HG02870 (cell line): ENCODE results near the gene ANKRD11.
"Not testable (repeated sequence)": the region's sequence is repeated elsewhere in the genome, so short reads cannot be mapped to it uniquely, and the experiment has no call there.

Source experiments
- ATAC-seq: cut with Tn5 transposase; IDR thresholded peaks from one replicate; pipeline ENCODE4 v1.9.1; 2021; ENCODE audit warnings: mild to moderate bottlenecking, moderate library complexity; ENCODE audit not compliant: unreplicated experiment

Gene ANKRD11

GRCh38 chr16:89434490-89434889, 55.9 kb downstream of the ANKRD11 start:
- no peak for ATAC-seq

GRCh38 chr16:89433363-89433984, 56.9 kb downstream of the ANKRD11 start:
- ATAC-seq: not testable (repeated sequence)

GRCh38 chr16:89431630-89432029, 58.7 kb downstream of the ANKRD11 start:
- ATAC-seq: no peak

- no peak for ATAC-seq
Measured at GRCh38 chr16:89431158-89431584, 59.2 kb downstream of the ANKRD11 start.

- no peak for ATAC-seq
Measured at GRCh38 chr16:89430436-89431157, 59.8 kb downstream of the ANKRD11 start.

GRCh38 chr16:89428605-89429004, 61.8 kb downstream of the ANKRD11 start:
- not testable (repeated sequence) for ATAC-seq

- no peak for ATAC-seq
Measured at GRCh38 chr16:89426736-89427530, 63.4 kb downstream of the ANKRD11 start.

- ATAC-seq: no peak
Measured at GRCh38 chr16:89425523-89425922, 64.8 kb downstream of the ANKRD11 start.

GRCh38 chr16:89423681-89424260, 66.6 kb downstream of the ANKRD11 start:
- no peak for ATAC-seq

- peak; percentile 61 for ATAC-seq
Measured at GRCh38 chr16:89422905-89423630, 67.3 kb downstream of the ANKRD11 start.

GRCh38 chr16:89422527-89422904, 67.8 kb downstream of the ANKRD11 start:
- ATAC-seq: peak; percentile 70

GRCh38 chr16:89421300-89421699, 69.1 kb downstream of the ANKRD11 start:
- ATAC-seq: not testable (repeated sequence)

- no peak for ATAC-seq
Measured at GRCh38 chr16:89420204-89420603, 70.2 kb downstream of the ANKRD11 start.

- ATAC-seq: no peak
Measured at GRCh38 chr16:89418352-89418751, 72.0 kb downstream of the ANKRD11 start.

GRCh38 chr16:89417352-89417751, 73.0 kb downstream of the ANKRD11 start:
- ATAC-seq: no peak

GRCh38 chr16:89413811-89414585, 76.4 kb downstream of the ANKRD11 start:
- ATAC-seq: no peak

- no peak for ATAC-seq
Measured at GRCh38 chr16:89412811-89413210, 77.5 kb downstream of the ANKRD11 start.

GRCh38 chr16:89411335-89411850, 79.0 kb downstream of the ANKRD11 start:
- no peak for ATAC-seq

GRCh38 chr16:89410794-89411309, 79.5 kb downstream of the ANKRD11 start:
- ATAC-seq: no peak
